ENCODE measurements around the gene LRRK1.

GRCh38 chr15:101054991-101055390, 135.8 kb downstream of the LRRK1 start:
- TF ChIP-seq, protein P1, sequence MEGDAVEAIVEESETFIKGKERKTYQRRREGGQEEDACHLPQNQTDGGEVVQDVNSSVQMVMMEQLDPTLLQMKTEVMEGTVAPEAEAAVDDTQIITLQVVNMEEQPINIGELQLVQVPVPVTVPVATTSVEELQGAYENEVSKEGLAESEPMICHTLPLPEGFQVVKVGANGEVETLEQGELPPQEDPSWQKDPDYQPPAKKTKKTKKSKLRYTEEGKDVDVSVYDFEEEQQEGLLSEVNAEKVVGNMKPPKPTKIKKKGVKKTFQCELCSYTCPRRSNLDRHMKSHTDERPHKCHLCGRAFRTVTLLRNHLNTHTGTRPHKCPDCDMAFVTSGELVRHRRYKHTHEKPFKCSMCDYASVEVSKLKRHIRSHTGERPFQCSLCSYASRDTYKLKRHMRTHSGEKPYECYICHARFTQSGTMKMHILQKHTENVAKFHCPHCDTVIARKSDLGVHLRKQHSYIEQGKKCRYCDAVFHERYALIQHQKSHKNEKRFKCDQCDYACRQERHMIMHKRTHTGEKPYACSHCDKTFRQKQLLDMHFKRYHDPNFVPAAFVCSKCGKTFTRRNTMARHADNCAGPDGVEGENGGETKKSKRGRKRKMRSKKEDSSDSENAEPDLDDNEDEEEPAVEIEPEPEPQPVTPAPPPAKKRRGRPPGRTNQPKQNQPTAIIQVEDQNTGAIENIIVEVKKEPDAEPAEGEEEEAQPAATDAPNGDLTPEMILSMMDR (IDR thresholded peaks at IDR 0.05), result no peak
- TF ChIP-seq EP300 (IDR thresholded peaks at IDR 0.05) (no peak), POLR2A (IDR thresholded peaks at IDR 0.05) (no peak)

Measured in gastroesophageal sphincter (tissue), 3 donors.